Posterior vena cava (tissue), 2 donors: ENCODE measurements around the gene ANKRD30A. TPM values are rescaled to one million over a fixed set of nuclear protein-coding genes. Genes with fewer than 3 reads are reported as not detected.
"Not testable (repeated sequence)": the region's sequence is repeated elsewhere in the genome, so short reads cannot be mapped to it uniquely, and the experiment has no call there.

ENCODE experiments used
- DNase-seq: peaks from one replicate; pipeline ENCODE4 v3.0.0-alpha.2; 2020; ENCODE audit warnings: low spot score
- intact Hi-C, 2 donors: fragments of 100-400 bp; cut with DNase I; formaldehyde crosslinking; loops; one replicate each; pipeline versions ENCODE4 v1.14.1 to v1.14.2; 2022 to 2023
- total RNA-seq, 2 donors: library from RNA; stranded (reverse); fragmentation: NEBNext Ultra II Directional; extraction: Animal tissue kit (Norgen Biotek cat#: 25700); gene quantifications; one replicate each; pipeline ENCODE4 v1.2.1, GENCODE V29; 2021
- donor health status: DM: yes; HTN: yes; CAD: no.
- donor health status: DM: yes; HTN: yes; CAD: no.

ANKRD30A gene
- total RNA-seq, 2 donors from 2014 or later, result not detected

- intact Hi-C loops, result no loop called here
- no peak for DNase-seq
Observed at GRCh38 chr10:37236093-37236492, 110.7 kb downstream of the ANKRD30A start.

- no peak for DNase-seq
- intact Hi-C loops, result no loop called here
Observed at GRCh38 chr10:37240223-37240622, 114.8 kb downstream of the ANKRD30A start.

- no peak for DNase-seq
Observed at GRCh38 chr10:37246637-37247036, 121.2 kb downstream of the ANKRD30A start.

GRCh38 chr10:37255837-37256236, 130.4 kb downstream of the ANKRD30A start:
- DNase-seq, intact Hi-C loops: not testable (repeated sequence)

More at GRCh38 chr10:37246637-37247036, 121.2 kb downstream of the ANKRD30A start:
- intact Hi-C loops, result no loop called here

GRCh38 chr10:37263304-37263703, 137.9 kb downstream of the ANKRD30A start:
- intact Hi-C loops, result no loop called here
- DNase-seq, result no peak

- no peak for DNase-seq
- intact Hi-C loops, result no loop called here
Observed at GRCh38 chr10:37268266-37268665, 142.9 kb downstream of the ANKRD30A start.

GRCh38 chr10:37269554-37270256, 144.3 kb downstream of the ANKRD30A start:
- DNase-seq, result no peak
- intact Hi-C loops, result no loop called here

- no peak for DNase-seq
- intact Hi-C loops, result no loop called here
Observed at GRCh38 chr10:37275216-37275777, 149.9 kb downstream of the ANKRD30A start.

GRCh38 chr10:37285063-37285462, 159.7 kb downstream of the ANKRD30A start:
- intact Hi-C loops, result no loop called here
- DNase-seq, result no peak

GRCh38 chr10:37289833-37290464, 164.6 kb downstream of the ANKRD30A start:
- DNase-seq, result no peak

GRCh38 chr10:37301271-37301670, 175.9 kb downstream of the ANKRD30A start:
- intact Hi-C loops, result no loop called here

More at GRCh38 chr10:37289833-37290464, 164.6 kb downstream of the ANKRD30A start:
- intact Hi-C loops, result no loop called here

GRCh38 chr10:37304036-37304435, 178.6 kb downstream of the ANKRD30A start:
- intact Hi-C loops, result no loop called here

More at GRCh38 chr10:37301271-37301670, 175.9 kb downstream of the ANKRD30A start:
- DNase-seq, result no peak

GRCh38 chr10:37314350-37314749, 189.0 kb downstream of the ANKRD30A start:
- intact Hi-C loops, result no loop called here
- no peak for DNase-seq

More at GRCh38 chr10:37304036-37304435, 178.6 kb downstream of the ANKRD30A start:
- no peak for DNase-seq

- intact Hi-C loops, result no loop called here
- DNase-seq, result no peak
Observed at GRCh38 chr10:37314862-37315261, 189.5 kb downstream of the ANKRD30A start.

GRCh38 chr10:37344413-37344812, 219.0 kb downstream of the ANKRD30A start:
- no peak for DNase-seq
- intact Hi-C loops, result no loop called here

- intact Hi-C loops, result no loop called here
Observed at GRCh38 chr10:37379991-37380390, 254.6 kb downstream of the ANKRD30A start.

GRCh38 chr10:37381271-37381670, 255.9 kb downstream of the ANKRD30A start:
- no peak for DNase-seq
- intact Hi-C loops, result no loop called here

More at GRCh38 chr10:37379991-37380390, 254.6 kb downstream of the ANKRD30A start:
- DNase-seq, result no peak

- intact Hi-C loops, result no loop called here
- DNase-seq, result no peak
Observed at GRCh38 chr10:37384923-37385322, 259.5 kb downstream of the ANKRD30A start.

GRCh38 chr10:37390926-37391325, 265.5 kb downstream of the ANKRD30A start:
- DNase-seq, result no peak
- intact Hi-C loops, result no loop called here

- DNase-seq, intact Hi-C loops: not testable (repeated sequence)
Observed at GRCh38 chr10:37400774-37401173, 275.4 kb downstream of the ANKRD30A start.
